Adrenal gland (tissue), 5 donors: ENCODE results near the gene LRRC74A.

ENCODE experiments used
- POLR2A ChIP-seq, 2 donors: fragments of 450-650 bp; IDR thresholded peaks; one replicate each; pipeline ENCODE4 v1.6.1; 2017; ENCODE audit warnings: antibody characterized with exemption in 2 of 2, mild to moderate bottlenecking in 2 of 2, moderate library complexity in 1 of 2
- TF ChIP-seq, protein P1 (sequence below), 6 experiments: fragments of 450-650 bp in 4 of 6; fragments of 200-600 bp in 2 of 6; sonication (generic) in 1 of 6; IDR thresholded peaks; 1 replicate in 5 of 6; 2 replicates in 1 of 6; pipeline versions ENCODE4 v1.5.1 to v1.8.0; 2016 to 2021; ENCODE audit warnings: antibody characterized with exemption in 6 of 6, mild to moderate bottlenecking in 2 of 6, moderate library complexity in 1 of 6
- donor health status: DM: no; HTN: no; CAD: no.

GRCh38 chr14:76780360-76780759 lies 45.8 kb upstream of the LRRC74A start:
- no peak for TF ChIP-seq POLR2A (IDR thresholded peaks at IDR 0.05)
- TF ChIP-seq, protein P1, sequence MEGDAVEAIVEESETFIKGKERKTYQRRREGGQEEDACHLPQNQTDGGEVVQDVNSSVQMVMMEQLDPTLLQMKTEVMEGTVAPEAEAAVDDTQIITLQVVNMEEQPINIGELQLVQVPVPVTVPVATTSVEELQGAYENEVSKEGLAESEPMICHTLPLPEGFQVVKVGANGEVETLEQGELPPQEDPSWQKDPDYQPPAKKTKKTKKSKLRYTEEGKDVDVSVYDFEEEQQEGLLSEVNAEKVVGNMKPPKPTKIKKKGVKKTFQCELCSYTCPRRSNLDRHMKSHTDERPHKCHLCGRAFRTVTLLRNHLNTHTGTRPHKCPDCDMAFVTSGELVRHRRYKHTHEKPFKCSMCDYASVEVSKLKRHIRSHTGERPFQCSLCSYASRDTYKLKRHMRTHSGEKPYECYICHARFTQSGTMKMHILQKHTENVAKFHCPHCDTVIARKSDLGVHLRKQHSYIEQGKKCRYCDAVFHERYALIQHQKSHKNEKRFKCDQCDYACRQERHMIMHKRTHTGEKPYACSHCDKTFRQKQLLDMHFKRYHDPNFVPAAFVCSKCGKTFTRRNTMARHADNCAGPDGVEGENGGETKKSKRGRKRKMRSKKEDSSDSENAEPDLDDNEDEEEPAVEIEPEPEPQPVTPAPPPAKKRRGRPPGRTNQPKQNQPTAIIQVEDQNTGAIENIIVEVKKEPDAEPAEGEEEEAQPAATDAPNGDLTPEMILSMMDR (IDR thresholded peaks at IDR 0.05), result no peak
